OCI-LY1 (cell line): Measurements from ENCODE around the gene SLC6A9.

Source experiments
- CTCF ChIP-seq: fragments of 200-600 bp; sonication (generic), shearing (Covaris generic); IDR thresholded peaks from 2 replicates; pipeline ENCODE4 v1.5.1; 2017; ENCODE audit warnings: mild to moderate bottlenecking, antibody characterized with exemption, low read length, moderate library complexity, mixed read lengths
- EZH2 ChIP-seq: fragments of 200-600 bp; sonication (generic), shearing (Covaris generic); IDR thresholded peaks from 2 replicates; pipeline ENCODE4 v1.8.0; 2017; ENCODE audit warnings: borderline replicate concordance, mixed run types, mild to moderate bottlenecking, antibody characterized with exemption, low read length, moderate library complexity, mixed read lengths

GRCh38 chr1:44060830-44061267 lies 29.6 kb upstream of the SLC6A9 start:
- TF ChIP-seq CTCF (no peak), EZH2 (no peak)
